Measurements from ENCODE around the gene TUBB8.
"Not testable (repeated sequence)": the region's sequence is repeated elsewhere in the genome, so short reads cannot be mapped to it uniquely, and the experiment has no call there.

The TUBB8 gene

GRCh38 chr10:49926-50325, 830 bp upstream of the TUBB8 start:
- in situ Hi-C loops (cut with MboI; ENCODE audit: low sequenced_read_pairs), result not testable (repeated sequence)

- in situ Hi-C loops (cut with MboI; ENCODE audit: low sequenced_read_pairs), result not testable (repeated sequence)
Observed at GRCh38 chr10:47864-48263, 1.2 kb downstream of the TUBB8 start.

GRCh38 chr10:13315-13635, 35.8 kb downstream of the TUBB8 start:
- in situ Hi-C loops (cut with MboI; ENCODE audit: low sequenced_read_pairs), result not testable (repeated sequence)

- in situ Hi-C loops (cut with MboI; ENCODE audit: low sequenced_read_pairs), result not testable (repeated sequence)
Observed at GRCh38 chr10:12444-13314, 36.4 kb downstream of the TUBB8 start.

- in situ Hi-C loops (cut with MboI; ENCODE audit: low sequenced_read_pairs), result not testable (repeated sequence)
Observed at GRCh38 chr10:11260-11659, 37.8 kb downstream of the TUBB8 start.

GRCh38 chr10:10261-10971, 38.7 kb downstream of the TUBB8 start:
- in situ Hi-C loops (cut with MboI; ENCODE audit: low sequenced_read_pairs), result not testable (repeated sequence)

Data from HL-60/S4 treated with phorbol 12-myristate 13-acetate at 8.2 ng/mL for 4 days and 3 days (cell line).